Stimulated activated CD8-positive, alpha-beta memory T cell treated with anti-CD3 and anti-CD28 coated beads, Interleukin-2, amount 100 ng/mL, for 1 hour (primary cell): ENCODE results near the gene DKK3.

Experiments used
- DNase-seq, 2 donors: peaks; one replicate each; pipeline ENCODE4 v3.0.0-alpha.2; 2020; ENCODE audit warnings: low read depth in 2 of 2

Gene DKK3

GRCh38 chr11:11967669-11968510 is 40.5 kb downstream of the DKK3 start:
- no peak for DNase-seq

GRCh38 chr11:11966826-11967668 is 41.4 kb downstream of the DKK3 start:
- peak; percentile 22 to 31 for DNase-seq

DNA sequence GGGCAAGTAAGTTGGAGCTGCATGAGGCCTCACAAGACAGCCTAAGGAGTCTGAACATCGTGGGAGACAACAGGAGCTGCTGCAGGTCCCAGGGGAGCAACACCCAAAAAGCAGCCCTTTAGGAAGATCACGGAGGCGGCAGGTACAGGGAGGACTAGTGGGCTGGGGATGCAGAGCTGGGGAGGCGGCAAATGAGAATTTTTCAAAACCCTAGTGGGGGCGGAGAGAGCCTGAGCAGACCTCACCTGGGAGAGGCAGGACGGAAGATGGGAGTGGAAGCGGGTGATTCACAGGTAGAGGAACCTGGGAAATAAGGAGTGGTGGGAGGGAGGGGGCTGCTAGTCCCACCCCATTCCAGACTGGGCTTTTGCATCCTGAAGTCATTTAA is 42.1 kb downstream of the DKK3 start:
- DNase-seq, result no peak

- DNase-seq, result no peak
Measured at GRCh38 chr11:11965656-11966353, 42.6 kb downstream of the DKK3 start.

- DNase-seq, result no peak
Measured at GRCh38 chr11:11965192-11965591, 43.2 kb downstream of the DKK3 start.

GRCh38 chr11:11964774-11965150 is 43.7 kb downstream of the DKK3 start:
- DNase-seq, result no peak

DNA sequence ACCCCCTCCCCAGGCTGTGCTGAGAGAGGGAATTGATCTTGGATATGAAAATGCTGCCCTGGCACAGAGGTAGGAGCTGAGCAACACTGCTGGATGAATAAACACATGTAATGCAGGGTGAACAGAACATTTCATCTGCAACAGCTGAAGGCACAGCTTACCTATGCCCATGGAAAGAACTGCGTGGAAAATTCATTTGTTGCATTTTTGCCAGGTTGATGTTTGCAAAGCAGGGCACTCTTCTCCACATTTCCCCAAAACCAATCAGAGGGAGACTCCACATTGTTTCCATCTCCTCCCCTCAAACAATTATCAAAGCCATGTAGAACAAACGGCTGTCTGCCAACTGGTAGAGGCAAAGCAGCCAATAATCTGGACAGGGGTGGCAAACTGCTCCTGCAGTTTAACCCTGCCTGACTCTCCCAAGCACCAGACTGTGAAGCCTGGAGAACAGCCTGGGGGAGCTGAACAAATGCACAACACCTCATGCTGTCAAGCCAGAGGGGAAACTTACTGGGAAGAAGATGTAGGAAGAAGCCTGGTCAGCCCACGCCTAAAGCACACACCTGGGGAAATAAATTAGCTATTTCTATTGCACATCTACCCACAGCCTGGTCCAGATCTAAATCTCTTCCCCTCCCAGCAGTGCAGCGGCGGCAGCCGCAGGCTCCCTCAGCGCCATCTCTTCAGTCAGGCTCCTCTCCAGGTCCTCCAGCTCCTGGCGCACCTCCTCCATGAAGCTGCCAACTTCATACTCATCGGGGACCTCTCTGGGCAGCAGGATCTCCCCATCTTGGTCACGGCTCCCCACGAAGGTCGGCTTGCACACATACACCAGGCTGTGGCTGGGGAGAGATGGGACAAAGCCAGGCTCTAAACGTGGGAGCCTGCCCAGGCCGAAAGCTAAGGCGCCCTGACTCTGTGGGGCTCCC is 44.3 kb downstream of the DKK3 start:
- DNase-seq, result no peak

DNA sequence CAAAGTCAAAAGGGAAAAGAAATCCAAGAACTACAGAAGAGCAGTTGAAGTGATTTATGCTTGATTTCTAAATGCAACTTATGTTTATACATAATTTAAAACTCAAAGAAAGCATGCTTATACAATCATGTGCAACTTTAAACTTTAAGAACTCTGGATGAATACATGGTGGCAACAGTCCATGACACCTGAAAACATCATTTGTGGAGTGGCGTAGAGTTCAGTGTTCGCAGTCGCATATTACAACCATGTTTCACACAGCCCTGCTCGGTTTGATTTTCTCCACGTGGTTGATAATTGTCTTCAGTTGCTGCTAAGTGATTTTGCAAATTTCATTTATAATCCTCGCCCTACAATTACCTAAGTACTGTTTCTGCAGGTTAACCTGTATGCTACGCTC is 45.4 kb downstream of the DKK3 start:
- no peak for DNase-seq

- DNase-seq, result no peak
Measured at GRCh38 chr11:11961399-11962028, 46.9 kb downstream of the DKK3 start.

GRCh38 chr11:11960687-11961086 is 47.7 kb downstream of the DKK3 start:
- DNase-seq, result no peak

GRCh38 chr11:11959601-11960000 is 48.8 kb downstream of the DKK3 start:
- DNase-seq, result no peak

- no peak for DNase-seq
Measured at GRCh38 chr11:11958403-11959231, 49.8 kb downstream of the DKK3 start.

DNA sequence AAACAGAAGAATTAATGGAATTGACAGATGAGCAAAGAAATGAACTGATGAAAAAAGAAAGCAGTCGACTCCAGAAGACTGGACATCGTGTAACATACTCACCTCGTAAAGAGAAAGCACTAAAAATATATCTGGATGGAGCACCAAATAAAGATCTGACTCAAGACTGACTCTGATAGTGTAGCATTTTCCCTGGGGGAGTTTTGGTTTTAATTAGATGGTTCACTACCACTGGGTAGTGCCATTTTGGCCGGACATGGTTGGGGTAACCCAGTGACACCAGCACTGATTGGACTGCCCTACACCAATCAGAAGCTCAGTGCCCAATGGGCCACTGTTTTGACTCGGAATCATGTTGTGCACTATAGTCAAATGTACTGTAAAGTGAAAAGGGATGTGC is 52.4 kb downstream of the DKK3 start:
- no peak for DNase-seq

- DNase-seq, result no peak
Measured at GRCh38 chr11:11952036-11952435, 56.4 kb downstream of the DKK3 start.

DNA sequence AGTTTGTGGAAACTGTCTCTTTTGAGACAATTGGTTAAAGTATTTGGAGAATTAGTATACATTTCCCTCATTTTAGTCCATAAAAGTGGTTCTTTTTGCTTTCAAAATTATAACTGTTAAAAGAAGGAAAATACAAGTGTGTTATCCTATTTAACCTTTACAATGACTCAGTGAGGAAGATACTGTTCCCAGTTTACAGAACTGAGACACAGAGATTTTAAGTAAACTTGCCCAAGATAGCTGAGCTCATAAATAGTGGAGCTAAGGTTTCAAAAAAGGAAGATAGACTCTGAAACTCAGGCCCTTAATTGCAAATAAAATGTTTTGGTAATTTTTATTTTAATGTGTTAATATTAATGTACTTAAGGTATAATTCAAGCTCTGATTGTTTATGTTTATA is 58.9 kb downstream of the DKK3 start:
- DNase-seq, result no peak

GRCh38 chr11:11948242-11948947 is 60.0 kb downstream of the DKK3 start:
- no peak for DNase-seq

DNA sequence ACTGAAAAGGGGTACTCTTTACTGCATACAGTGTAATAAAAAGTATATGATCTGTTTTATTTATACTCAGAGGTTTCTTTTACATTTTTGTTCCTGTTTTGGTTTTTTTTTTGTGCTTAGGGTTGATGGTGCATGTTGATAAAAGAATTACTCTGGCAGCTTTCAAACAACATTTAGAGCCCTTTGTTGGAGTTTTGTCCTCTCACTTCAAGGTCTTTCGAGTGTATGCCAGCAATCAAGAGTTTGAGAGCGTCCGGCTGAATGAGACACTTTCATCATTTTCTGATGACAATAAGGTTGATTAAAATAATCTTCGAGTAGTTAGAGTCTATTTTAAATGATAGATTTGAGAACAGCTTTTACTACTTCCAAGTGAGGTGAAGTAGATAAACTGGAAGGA is 60.6 kb downstream of the DKK3 start:
- DNase-seq, result no peak

DNA sequence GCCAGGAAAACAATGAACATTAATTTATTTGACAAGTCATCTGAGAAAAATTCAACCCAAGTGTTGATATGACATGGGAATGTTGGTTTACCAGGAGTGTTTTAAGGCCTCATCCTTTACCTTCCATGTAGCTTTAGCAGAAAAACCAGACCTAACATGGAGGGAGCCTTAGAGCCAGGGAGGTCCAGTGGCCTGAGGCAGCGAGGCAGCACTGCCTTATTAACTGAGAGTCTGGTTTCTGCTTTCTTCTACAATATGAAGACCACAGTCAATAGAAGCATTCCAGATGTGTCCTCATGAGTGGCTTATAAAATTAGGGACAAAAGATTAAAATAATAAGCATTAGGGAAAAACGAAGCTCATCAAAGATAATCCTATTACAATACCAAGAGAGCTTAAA is 61.5 kb downstream of the DKK3 start:
- no peak for DNase-seq

GRCh38 chr11:11946180-11946579 is 62.2 kb downstream of the DKK3 start:
- DNase-seq, result no peak
